Osteoblast (primary cell): ENCODE measurements around the gene COMP. TPM values are rescaled to one million over a fixed set of nuclear protein-coding genes. Genes with fewer than 3 reads are reported as not detected.

Experiments used
- DNase-seq: peaks from one replicate; pipeline ENCODE4 v3.0.0; 2011; ENCODE audit warnings: low spot score, mixed read lengths; ENCODE audit not compliant: insufficient read length; ENCODE audit errors: missing footprints
- H2AFZ ChIP-seq: 2 replicates; pipeline ENCODE4 v1.6.0; 2011; ENCODE audit warnings: mild to moderate bottlenecking, low read length
- H3K27ac ChIP-seq: 2 replicates; pipeline ENCODE4 v1.5.1; 2011; ENCODE audit warnings: mild to moderate bottlenecking, low read depth, low read length, moderate library complexity
- H3K27me3 ChIP-seq: 2 replicates; pipeline ENCODE4 v1.6.0; 2012; ENCODE audit warnings: mild to moderate bottlenecking, control low read depth, inconsistent platforms, low read length, moderate library complexity; ENCODE audit not compliant: insufficient read depth
- H3K36me3 ChIP-seq: 2 replicates; pipeline ENCODE4 v1.5.1; 2011; ENCODE audit warnings: mild to moderate bottlenecking, low read length, control low read depth, moderate library complexity; ENCODE audit not compliant: insufficient read depth
- H3K4me1 ChIP-seq: 2 replicates; pipeline ENCODE4 v1.5.1; 2011; ENCODE audit warnings: mild to moderate bottlenecking, low read length, control low read depth, moderate library complexity; ENCODE audit not compliant: insufficient read depth
- H3K4me2 ChIP-seq: 2 replicates; pipeline ENCODE4 v1.6.0; 2011; ENCODE audit warnings: mild to moderate bottlenecking, low read length; ENCODE audit not compliant: insufficient read depth
- H3K4me3 ChIP-seq: fragments of 200-600 bp; sonication (generic); 3 replicates; pipeline ENCODE4 v1.5.1; 2012; ENCODE audit warnings: mild to moderate bottlenecking, low read length, inconsistent platforms; ENCODE audit not compliant: insufficient read depth
- H3K79me2 ChIP-seq: 2 replicates; pipeline ENCODE4 v1.6.0; 2012; ENCODE audit warnings: mild to moderate bottlenecking, low read length, control low read depth, inconsistent platforms; ENCODE audit not compliant: insufficient read depth
- H3K9me3 ChIP-seq: 2 replicates; pipeline ENCODE4 v1.5.1; 2011; ENCODE audit warnings: low read depth, low read length, control low read depth
- H4K20me1 ChIP-seq: 2 replicates; pipeline ENCODE4 v1.6.0; 2012; ENCODE audit warnings: mild to moderate bottlenecking, low read length, control low read depth; ENCODE audit not compliant: insufficient read depth
- CTCF ChIP-seq: IDR thresholded peaks from 2 replicates; pipeline ENCODE4 v1.5.1; 2011; ENCODE audit warnings: mild to moderate bottlenecking, low read depth, low read length, moderate library complexity; ENCODE audit errors: extremely low read depth
- total RNA-seq: library from RNA; depleted of rRNA; stranded (reverse); fragments of >200 nt; gene quantifications from 2 replicates; pipeline ENCODE4 v1.2.3, GENCODE V29; 2012

Gene COMP
- total RNA-seq, 1 donor: 14.8 TPM

- Histone ChIP-seq H3K79me2 (peaks cover 2% of the 10 kb centered on the region), H3K4me2 (no peak overlapping the region), H3K27ac (no peak overlapping the region), H4K20me1 (peaks cover 42% of the 10 kb centered on the region), H3K36me3 (no peaks in the 10 kb centered on the region), H3K4me3 (no peak overlapping the region), H2AFZ (no peak overlapping the region), H3K27me3 (no peaks in the 10 kb centered on the region), H3K4me1 (no peaks in the 10 kb centered on the region), H3K9me3 (no peaks in the 10 kb centered on the region)
- TF ChIP-seq CTCF: no peak
- no peak for DNase-seq
These were observed 49.7 kb downstream of the COMP start for GRCh38 chr19:18741124-18742121.

GRCh38 chr19:18738961-18739690 is 52.0 kb downstream of the COMP start:
- TF ChIP-seq CTCF: no peak
- no peak overlapping the region for H3K4me2 ChIP-seq
- H3K36me3 ChIP-seq: no peaks in the 10 kb centered on the region
- no peaks in the 10 kb centered on the region for H3K27me3 ChIP-seq
- H4K20me1 ChIP-seq: peaks cover 57% of the 10 kb centered on the region
- H3K27ac ChIP-seq: no peak overlapping the region
- H3K4me3 ChIP-seq: no peak overlapping the region
- DNase-seq: no peak
- H3K9me3 ChIP-seq: no peaks in the 10 kb centered on the region
- no peak overlapping the region for H2AFZ ChIP-seq
- no peaks in the 10 kb centered on the region for H3K4me1 ChIP-seq
- peaks cover 10% of the 10 kb centered on the region for H3K79me2 ChIP-seq

GRCh38 chr19:18737954-18738351 is 53.2 kb downstream of the COMP start:
- Histone ChIP-seq H3K9me3 (no peaks in the 10 kb centered on the region), H3K4me1 (peaks cover 4% of the 10 kb centered on the region), H3K4me3 (no peak overlapping the region), H4K20me1 (peaks cover 64% of the 10 kb centered on the region), H3K79me2 (peaks cover 16% of the 10 kb centered on the region), H2AFZ (no peak overlapping the region), H3K4me2 (no peak overlapping the region), H3K36me3 (no peaks in the 10 kb centered on the region), H3K27me3 (no peaks in the 10 kb centered on the region), H3K27ac (no peak overlapping the region)
- no peak for TF ChIP-seq CTCF
- DNase-seq: no peak
